Bone marrow (tissue), 2 donors: ENCODE measurements around the gene PRRC2A.
A peak's percentile ranks its signal among the peaks of the same experiment; 100 is the strongest.

ENCODE experiments used
- DNase-seq, 2 donors: peaks; one replicate each; lab custom pipeline; 2025; lab: John Stamatoyannopoulos, UW

PRRC2A gene

DNA sequence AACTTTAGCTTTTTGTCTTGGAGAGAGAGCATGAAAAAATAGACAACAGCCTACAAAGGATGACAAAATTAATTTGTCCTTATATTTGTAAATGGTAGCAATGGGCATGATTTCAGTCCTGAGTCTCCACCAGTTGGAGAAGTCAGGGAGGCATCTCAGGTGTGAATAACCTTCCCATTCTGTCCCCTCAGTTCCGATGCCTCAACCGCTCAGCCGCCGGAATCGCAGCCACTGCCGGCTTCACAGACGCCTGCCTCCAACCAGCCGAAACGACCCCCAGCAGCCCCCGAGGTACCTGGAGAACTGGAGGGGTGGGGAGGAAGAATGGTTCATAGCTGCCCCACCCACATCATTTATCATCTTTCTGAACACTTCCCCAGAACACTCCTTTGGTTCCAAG is 3.6 kb downstream of the PRRC2A start:
- DNase-seq = no peak

DNA sequence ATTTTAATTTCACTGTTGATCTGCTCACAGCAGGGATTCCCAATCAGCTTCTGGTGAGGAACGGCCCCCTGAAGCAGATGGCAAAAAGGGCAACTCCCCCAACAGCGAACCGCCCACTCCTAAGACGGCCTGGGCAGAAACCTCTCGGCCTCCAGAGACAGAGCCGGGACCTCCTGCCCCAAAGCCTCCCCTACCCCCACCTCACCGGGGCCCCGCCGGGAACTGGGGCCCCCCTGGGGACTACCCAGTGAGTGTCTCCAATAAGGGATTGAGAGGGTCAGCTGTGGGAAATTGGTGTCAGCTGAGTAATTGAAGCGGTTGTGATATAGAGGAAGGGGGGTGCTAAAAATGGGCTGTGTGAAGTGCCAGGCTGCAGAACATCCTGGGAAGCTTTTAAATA is 6.4 kb downstream of the PRRC2A start:
- no peak for DNase-seq

DNA sequence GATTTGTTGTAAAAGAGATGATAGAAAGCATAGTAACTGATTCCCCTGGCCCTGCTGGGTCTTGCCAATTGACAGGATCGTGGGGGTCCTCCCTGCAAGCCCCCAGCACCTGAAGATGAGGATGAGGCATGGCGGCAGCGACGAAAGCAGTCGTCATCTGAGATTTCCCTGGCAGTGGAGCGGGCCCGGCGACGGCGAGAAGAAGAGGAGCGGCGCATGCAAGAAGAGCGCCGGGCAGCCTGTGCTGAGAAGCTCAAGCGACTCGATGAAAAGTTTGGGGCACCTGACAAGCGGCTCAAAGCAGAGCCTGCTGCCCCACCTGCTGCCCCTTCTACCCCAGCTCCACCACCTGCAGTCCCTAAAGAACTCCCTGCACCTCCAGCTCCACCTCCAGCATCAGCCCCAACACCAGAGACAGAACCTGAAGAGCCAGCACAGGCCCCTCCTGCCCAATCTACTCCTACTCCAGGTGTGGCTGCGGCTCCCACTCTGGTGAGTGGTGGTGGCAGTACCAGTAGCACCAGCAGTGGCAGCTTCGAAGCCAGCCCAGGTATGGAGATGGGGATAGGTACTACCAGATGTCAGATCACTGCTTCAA is 7.3 kb downstream of the PRRC2A start:
- DNase-seq = no peak

DNA sequence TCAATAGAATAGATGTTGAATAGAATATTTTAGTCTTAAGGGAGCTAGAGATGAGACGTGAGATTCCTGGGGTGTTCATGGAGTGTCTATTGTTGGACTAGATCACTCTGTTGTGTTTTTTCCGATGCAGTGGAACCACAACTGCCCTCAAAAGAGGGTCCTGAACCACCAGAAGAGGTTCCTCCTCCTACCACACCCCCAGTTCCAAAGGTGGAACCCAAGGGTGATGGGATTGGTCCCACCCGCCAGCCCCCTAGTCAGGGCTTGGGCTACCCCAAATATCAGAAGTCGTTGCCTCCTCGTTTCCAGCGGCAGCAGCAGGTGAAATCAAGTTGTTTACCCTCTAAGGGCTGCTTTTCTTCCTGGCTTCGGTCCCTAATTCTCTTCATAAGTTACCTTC is 8.5 kb downstream of the PRRC2A start:
- no peak for DNase-seq

DNA sequence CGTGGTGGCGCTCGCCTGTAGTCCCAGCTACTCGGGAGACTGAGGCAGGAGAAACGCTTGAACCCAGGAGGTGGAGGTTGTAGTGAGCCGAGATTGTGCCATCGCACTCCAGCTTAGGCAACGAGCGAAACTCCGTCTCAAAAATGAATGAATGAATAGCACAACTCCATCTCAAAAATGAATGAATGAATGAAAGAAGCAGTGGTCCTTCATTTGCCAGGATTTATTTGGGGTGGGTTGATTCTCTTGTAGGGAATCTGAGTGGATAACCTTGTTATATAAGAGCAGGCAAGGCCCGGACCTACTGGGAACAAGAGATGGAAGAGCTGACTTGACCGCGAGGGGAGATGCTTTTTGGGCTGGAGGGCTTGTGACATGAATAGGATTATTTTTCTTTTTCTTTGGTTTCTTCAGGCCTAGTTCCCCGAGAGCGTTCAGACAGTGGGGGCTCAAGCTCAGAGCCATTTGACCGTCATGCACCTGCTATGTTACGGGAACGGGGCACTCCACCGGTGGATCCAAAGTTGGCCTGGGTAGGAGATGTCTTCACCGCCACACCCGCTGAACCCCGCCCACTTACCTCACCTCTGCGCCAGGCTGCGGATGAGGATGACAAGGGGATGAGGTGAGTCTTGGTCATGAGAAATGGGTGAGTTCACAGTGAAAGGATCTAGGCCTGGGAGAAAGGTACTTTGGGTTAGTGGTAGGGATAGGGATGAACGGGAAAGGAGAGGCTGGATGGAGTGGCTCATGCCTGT is 9.8 kb downstream of the PRRC2A start:
- no peak for DNase-seq

DNA sequence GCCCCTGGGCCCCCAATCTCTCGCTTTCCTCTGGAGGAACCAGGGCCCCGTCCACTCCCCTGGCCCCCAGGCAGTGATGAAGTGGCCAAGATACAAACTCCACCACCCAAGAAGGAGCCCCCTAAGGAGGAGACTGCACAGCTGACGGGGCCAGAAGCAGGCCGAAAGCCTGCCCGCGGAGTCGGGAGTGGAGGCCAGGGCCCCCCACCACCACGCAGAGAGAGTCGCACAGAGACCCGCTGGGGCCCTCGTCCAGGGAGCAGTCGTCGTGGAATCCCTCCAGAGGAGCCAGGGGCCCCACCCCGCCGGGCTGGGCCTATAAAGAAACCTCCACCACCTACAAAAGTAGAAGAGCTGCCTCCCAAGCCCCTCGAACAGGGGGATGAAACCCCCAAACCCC is 10.7 kb downstream of the PRRC2A start:
- DNase-seq = no peak

DNA sequence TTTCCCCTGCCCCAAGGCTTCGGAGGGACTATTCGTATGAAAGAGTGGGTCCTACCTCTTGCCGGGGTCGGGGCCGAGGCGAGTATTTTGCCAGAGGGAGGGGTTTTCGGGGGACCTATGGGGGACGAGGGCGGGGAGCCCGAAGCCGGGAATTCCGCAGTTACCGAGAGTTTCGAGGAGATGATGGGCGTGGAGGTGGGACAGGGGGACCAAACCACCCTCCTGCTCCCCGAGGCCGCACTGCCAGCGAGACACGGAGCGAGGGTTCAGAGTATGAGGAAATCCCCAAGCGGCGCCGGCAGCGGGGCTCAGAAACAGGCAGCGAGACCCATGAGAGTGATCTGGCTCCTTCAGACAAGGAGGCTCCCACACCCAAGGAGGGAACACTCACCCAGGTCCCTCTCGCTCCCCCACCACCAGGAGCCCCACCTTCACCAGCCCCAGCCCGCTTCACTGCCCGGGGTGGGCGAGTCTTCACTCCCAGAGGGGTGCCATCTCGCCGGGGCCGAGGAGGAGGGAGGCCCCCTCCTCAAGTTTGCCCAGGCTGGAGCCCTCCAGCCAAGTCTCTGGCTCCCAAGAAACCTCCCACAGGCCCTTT is 11.3 kb downstream of the PRRC2A start:
- no peak for DNase-seq

DNA sequence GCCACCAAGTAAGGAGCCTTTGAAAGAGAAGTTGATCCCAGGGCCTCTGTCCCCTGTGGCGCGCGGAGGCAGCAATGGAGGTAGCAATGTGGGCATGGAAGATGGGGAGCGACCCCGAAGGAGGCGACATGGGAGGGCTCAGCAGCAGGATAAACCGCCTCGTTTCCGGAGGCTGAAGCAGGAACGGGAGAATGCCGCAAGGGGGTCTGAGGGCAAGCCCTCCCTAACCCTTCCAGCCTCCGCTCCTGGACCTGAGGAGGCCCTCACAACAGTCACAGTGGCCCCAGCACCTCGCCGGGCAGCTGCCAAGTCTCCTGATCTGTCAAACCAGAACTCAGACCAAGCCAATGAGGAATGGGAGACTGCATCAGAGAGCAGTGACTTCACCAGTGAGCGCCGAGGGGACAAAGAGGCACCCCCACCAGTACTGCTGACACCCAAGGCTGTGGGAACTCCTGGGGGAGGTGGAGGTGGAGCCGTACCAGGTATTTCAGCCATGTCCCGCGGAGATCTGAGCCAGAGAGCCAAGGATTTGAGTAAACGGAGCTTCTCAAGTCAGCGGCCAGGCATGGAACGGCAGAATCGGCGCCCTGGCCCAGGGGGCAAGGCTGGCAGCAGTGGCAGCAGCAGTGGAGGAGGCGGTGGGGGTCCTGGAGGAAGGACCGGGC is 11.9 kb downstream of the PRRC2A start:
- no peak for DNase-seq

DNA sequence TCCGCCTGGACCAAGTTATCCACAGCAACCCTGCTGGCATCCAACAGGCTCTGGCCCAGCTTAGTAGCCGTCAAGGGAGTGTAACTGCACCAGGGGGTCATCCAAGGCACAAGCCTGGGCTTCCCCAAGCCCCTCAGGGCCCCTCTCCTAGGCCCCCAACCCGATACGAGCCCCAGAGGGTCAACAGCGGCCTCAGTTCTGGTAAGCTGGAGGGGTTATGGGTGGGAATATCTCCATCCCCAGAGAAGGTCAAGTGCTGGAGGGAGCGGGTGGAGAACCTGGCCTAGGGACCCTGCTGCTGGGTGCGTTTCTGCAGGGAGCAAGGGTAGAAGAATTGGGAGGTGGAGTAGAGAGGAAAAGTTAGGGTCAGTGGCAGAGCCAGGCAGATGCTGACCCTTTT is 12.9 kb downstream of the PRRC2A start:
- DNase-seq = no peak

DNA sequence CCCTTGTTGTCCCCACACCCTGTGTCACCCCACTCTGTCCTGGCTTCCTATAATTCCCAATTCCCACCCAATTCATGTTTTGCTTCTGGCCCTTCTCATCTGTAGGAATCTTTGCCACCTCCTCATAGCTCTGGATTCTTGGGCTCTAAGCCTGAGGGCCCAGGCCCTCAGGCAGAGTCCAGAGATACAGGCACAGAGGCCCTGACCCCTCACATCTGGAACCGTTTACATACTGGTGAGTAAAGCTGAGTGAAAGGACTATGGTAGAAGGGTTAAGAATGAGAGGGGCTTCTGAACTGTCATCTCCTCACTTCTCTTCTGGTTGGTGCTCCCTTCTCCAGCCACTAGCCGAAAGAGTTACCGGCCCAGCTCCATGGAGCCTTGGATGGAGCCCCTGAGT is 13.6 kb downstream of the PRRC2A start:
- no peak for DNase-seq

DNA sequence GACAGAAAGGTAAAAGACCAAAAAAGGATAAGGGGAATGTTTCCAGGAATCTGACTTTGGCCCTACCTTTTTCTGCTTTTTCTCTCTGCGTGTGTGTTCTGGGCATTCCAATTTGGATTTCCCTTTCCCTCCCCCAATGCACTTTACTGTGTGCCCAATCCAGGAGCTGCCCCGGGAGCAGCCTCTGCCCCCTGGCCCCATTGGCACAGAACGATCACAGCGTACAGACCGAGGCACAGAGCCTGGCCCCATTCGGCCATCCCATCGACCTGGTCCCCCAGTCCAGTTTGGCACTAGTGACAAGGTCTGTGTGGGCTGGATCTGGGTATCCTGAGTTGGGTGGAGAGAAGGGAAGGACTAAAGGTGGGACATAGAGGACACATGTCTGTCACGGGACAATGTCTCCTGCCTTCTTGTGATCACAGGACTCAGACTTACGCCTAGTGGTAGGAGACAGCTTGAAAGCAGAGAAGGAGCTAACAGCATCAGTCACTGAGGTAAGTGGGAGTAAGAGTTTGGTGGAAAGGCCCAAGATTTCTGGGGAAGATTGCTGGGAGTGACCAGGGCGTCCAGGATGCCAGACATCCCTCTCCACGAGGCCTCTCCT is 14.6 kb downstream of the PRRC2A start:
- no peak for DNase-seq

DNA sequence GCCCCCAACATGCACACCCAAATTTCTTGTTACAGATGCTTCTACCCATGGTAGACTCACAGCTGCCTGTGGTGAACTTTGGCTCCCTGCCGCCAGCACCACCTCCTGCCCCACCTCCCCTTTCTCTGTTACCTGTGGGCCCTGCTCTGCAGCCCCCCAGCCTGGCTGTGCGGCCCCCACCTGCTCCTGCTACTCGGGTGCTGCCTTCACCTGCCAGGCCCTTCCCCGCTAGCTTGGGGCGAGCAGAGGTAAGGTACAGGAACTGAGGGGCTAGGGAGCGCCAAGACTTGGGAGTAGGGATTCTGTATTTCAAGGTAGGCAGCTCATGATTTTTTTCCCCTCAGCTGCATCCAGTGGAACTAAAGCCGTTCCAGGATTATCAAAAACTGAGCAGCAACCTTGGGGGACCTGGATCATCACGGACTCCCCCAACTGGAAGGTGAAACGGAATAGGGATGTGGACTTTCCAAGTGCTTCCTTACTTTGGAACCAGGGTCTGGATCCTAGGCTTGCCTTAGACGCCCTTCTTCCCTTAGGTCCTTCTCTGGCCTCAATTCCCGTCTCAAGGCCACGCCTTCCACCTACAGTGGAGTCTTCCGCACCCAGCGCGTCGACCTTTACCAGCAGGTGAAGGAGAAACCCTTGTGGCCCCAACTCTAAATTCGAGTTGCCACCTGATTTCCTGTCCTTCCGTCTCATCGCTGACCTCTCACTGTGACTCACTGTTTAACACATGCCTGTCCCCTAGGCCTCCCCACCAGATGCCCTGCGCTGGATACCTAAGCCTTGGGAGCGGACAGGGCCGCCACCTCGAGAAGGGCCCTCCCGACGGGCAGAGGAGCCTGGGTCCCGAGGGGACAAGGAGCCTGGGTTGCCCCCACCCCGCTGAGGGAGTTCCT is 16.4 kb downstream of the PRRC2A start:
- no peak for DNase-seq

DNA sequence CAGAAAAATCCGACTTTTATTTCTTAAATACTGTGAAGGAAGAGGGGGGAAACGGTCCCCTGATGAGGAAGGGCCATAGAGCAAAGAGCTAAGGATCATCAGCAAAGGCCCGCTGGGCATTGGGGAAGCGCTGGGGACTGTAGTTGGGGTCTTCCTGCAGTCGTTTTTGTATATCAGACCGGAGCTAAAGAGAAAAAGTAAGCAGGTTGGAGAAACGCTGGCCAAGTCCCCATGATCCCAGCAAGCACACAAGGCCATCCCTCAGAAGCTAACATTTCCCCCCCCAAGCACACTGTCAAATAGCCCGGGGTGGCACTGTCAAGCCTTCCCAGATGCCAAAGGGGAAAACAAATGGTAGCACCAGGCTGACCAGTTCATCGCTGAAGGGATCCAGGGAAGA is 18.5 kb downstream of the PRRC2A start:
- DNase-seq = no peak

DNA sequence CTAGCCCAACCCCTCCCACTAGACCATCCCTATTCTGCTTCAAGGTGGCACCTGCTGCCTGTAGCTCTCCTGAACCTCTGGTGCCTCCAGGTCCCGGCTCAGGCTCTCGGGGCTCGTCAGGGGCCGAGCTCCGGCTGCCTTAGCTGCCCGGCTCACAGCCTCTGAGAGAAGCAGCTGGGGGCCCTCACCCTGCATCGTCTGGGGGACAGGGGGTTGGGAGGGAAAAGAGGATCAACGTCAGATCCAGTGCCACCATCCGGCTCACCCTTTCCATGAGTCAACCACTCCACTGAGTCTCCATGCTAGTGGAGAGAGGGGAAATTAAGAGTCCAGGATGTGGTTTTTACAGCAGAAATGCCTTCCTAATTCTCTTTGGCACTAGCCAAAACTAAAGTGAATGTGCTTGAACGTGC is 18.9 kb downstream of the PRRC2A start:
- DNase-seq = no peak

DNA sequence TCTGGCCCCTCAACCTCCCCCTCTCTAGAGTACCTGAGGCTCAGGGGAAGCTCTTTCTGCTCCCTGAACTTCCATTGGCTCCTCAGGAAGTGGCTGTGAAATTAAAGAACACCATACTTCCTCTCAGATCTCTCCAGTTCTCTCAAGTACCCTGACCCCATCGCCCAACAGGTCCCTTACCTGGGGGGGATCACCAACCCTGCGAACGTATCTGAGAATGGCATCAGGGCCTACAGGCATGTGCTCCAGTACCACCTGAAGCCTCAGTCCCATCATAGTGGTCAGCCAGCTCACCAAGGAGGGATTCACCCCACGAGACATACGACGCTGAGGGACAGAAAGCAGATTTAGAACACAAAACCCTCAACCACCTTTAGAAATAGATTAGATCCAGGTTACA is 20.1 kb downstream of the PRRC2A start:
- no peak for DNase-seq

DNA sequence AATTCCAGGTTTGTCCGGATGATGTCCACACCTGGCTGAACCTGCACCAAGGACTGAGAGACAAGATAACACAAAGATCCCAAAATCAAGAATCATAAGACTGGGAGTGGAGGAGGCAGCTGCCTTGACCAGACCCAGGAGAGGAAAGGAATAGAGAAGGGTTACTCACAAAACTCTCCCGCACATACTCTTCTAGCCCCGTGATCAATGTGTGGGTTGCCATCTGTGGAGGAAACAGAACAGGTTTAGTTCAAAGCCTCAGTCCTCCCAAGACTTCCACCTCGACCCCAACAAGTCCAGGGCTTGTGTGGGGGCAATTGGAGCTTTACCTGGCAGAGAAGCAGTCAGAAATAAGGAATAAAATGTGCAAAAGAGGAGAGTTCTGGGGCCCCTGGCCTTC is 20.9 kb downstream of the PRRC2A start:
- no peak for DNase-seq

DNA sequence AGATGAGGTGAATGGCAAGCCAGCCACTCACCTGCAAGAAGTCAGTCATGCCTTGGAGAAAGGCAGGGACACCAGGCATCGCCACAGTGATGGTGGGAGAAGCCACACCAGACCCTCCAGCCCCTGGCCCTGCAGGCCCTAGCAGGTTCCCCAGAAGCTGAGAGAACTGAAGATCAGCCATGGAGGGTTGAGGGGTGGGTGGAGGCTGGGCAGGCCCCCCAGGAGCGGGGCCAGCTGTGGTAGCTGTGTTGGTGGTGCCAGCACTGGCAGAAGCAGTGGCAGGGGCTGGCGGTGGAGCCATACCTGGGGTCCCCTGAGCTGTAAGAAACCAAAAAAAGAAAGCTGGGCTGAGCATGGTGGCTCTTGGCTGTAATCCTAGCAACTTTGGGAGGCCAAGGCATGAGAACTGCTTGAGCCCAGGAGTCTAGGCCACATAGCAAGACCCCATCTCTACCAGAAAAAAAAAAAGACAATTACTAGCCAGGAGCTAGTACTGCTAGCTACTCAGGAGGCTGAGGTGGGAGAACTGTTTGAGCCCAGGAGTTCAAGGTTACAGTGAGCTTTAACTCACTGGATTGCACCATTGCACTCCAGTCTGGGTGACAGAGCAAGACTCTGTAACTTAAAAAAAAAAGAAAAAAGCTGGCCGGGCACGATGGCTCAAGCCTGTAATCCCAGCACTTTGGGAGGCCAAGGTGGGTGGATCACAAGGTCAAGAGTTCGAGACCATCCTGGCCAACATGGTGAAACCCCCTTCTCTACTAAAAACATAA is 22.5 kb downstream of the PRRC2A start:
- no peak for DNase-seq

DNA sequence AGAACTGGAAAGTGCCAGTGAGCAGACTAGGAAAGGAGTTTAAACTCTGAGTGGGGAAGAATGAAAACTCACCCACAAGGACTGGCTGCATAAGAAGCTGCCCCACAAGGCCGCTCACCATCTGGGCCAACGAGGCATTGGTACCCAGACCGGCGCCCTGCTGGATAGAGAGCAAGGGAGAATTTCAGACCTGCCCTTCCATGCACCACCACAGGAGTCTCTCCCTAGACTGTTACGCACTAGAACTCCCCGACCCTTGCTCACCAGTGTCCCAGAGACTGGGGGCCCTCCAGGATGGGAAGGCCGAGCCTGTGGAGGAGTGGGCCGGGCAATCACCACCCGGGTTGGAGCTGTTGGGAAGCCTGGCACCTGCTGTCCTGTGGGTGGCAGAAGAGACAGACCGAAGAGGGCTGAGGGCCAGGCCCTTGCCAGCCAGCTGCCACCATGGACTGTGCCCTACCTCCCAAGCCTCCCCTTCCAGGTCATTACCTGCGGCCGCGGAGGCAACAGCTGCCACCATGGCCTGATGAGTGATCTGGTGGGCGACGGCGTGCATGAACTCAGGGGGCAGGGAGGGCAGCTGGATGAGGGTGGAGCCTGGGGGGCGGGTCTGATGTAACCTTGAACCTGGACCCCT is 23.4 kb downstream of the PRRC2A start:
- no peak for DNase-seq

DNA sequence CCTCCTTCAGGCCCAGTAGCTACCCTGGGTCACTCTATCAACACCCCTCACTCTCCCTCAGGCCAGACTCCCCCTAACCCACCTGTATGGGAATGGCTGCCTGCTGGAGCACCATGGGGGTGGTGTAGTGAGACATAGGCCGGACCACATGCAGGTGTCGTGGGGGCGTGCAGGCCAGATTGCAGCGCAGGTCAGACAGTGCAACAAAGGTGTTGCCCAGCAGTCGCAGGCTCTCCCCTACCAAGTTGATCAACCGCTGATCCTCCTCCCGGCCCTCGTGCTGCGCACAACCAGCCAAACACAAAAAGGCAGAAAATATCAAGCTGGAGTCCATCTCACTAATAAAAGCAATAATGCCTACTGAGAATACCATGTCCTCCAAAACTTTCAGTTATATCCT is 24.8 kb downstream of the PRRC2A start:
- no peak for DNase-seq

DNA sequence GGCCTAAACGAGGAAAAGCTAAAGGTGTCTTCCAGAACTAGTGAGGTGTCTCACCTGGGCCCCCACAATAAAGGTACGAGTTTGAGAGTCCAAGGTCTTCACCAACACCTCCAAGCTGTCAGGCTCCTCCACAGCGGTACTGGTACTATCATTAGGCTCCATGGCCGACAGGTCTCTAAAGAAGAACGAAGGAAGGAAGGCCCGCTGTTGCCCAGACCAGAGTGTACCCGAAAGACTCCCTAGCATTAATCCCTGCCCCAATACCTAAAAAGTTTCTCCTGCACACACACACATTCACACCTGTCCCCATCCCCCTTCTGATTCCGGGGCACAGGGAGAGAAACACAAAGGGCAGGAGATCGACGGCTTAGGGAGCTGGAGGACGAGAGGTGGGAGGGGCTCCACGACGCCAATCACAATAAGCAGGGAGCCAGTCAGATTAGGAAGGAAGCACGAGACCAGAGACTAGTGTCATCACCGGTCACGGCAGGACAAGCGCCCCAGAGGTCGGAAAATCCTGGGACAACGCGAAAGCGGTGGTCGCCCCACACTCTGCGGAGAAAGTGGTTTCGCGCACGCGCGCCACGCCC is 31.2 kb downstream of the PRRC2A start:
- peak in 1 of 2 donors; percentile 77 for DNase-seq
